COLO829 (cell line): ENCODE results near the gene PXK.

Experiments
- DNase-seq: peaks from one replicate; pipeline ENCODE4 v3.0.0; 2012; ENCODE audit warnings: low spot score

Gene PXK

DNA sequence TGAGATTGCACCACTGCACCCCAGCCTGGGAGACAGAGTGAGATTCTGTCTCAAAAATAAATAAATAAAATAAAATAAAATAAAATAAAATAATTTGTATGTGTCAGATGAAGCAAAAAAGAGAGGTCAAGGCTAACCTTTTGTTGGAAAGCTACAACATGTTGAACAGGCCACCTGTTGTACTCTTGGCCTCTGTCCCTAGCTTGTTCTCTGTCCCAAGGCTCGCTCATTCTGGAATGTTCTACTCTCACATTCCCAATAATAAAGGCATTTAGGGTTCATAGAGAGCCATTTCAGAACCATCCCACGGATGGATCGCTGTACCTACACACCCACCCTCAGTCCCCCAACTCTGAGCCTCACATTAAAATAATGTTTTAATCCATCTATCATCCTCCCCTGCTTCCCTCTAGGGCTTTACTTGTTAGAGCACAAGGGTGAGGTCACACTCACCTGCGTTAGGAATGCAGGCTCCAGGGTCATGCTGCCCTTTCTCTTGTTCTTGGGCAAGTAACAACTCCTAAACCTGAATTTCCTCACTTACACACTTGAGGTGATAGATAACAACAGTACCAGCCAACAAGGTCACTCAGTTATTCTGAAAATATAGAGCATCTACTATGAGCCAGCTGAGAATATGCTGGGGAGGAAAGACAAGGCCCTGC lies 134.3 kb downstream of the PXK start:
- no peak for DNase-seq

GRCh38 chr3:58469096-58469495 lies 136.4 kb downstream of the PXK start:
- no peak for DNase-seq

DNA sequence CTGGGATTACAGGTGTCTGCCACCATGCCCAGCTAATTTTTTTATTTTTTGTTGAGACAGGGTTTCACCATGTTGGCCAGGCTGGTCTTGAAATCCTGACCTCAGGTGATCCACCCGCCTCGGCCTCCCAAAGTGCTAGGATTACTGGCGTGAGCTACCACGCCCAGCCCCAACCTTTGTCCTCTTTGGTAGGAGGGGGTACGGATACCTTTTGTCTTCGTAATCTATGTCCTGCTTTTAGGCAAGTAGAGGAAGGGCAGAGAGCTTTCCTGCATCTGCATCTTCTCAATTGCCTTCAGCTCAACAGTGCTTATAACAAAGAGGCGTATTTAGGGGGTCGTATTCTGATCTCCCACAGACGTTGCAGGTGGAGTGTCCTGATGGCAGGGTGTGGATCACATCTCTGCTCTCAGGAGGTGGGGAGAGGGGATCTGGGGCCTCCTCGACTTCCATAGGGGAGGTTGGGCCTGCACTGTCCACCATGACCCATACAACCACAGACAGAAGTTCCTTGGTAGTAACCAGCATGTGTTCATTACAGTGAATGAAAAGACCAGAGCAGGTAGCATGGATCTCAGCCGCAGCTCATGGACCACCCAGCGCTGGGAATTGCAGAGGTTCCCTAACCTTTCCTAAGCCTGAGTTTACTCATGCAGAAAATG lies 137.8 kb downstream of the PXK start:
- no peak for DNase-seq

- DNase-seq = peak; percentile 67
These were observed 138.6 kb downstream of the PXK start for GRCh38 chr3:58471025-58471887.

DNA sequence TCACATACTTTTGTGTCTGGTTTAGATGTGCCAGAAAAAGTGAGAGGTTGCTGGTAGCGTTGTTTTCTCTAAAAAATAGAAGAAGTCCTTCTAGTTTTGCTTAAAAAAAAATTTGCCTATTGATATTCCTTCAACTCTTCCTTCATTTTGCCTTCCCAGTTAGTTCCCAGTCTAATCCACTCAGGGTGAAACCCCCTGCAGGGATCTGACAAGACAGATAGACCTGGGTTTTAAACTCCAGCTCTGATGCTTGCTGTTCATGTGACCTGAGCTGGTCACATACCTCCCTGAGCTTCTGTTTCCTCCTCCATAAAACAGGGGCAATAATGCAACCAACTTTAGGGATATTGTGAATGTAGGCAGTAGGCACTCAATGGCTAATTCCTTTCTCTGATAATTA lies 140.6 kb downstream of the PXK start:
- no peak for DNase-seq

DNA sequence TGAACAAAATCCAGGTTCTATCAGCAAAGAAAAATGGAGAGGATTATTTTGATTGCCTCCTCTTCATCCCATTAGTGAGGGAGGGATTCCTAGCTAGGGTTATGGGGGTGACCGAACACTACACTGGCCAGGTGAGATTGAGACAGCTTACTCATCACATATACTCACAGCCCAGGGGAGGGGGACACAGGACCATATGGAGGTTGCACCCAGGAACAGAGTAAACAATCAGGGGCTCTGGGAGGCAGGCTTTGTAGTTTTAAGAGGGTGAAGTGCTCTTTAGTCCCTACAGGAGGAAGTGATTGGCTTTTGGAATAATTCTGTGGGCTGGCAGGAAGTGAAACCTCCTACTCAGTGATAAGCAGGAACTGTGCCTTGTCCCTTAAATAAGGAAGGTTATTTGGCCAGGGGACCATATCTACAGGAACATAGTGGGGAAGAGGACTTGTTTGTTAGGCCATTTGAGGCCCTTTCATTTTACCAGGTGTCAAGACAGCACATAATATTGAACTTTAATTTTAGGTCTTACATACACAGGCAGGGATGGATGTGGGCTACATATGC lies 141.7 kb downstream of the PXK start:
- DNase-seq = no peak

- no peak for DNase-seq
These were observed 142.4 kb downstream of the PXK start for GRCh38 chr3:58474967-58475578.
